ENCODE results near the gene RYR1. TPM values are rescaled to one million over a fixed set of nuclear protein-coding genes. Genes with fewer than 3 reads are reported as not detected.
A peak's percentile ranks its signal among the peaks of the same experiment; 100 is the strongest.

RYR1 gene
- total and polyA plus RNA-seq, 2 donors (not counting 1 experiment from before 2014, with no cell fraction given), result 0.43 to 3.8 TPM

DNA sequence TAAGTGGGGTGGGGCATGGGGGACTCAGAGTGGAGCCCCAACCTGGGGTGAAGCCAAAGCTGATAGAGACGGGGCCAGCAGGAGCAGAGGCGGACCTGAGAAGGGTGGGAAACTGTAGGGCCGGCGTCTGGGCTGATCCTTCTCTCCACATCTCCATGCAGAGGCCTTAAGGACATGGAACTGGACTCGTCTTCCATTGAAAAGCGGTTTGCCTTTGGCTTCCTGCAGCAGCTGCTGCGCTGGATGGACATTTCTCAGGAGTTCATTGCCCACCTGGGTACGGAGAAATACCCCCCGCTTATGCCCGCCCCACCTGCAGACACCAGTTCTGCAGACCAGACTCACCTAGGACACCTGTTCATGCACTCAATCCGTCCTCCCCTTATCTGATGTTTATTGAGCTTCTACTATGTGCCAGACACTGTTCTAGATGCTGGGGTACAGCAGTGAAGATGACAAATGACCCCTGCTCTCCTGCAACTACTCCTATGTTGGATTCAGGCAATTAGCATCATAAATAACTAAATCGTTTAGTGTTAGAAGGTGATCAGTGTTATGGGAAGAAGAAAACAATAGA, 74.1 kb downstream of the RYR1 start:
- Histone ChIP-seq H3K36me3 (replicated peaks in 1 of 2; ENCODE audit: control extremely low read depth in 1 of 2, control insufficient read depth in 1 of 2, extremely low read depth in 1 of 2, insufficient read depth in 2 of 2, low read length in 1 of 2) (no peaks in the 10 kb centered on the region), H2AFZ (ENCODE audit: insufficient read depth, low read depth, low read length, poor library complexity, severe bottlenecking) (no peak overlapping the region), H3K27me3 (replicated peaks in 1 of 4; ENCODE audit: control extremely low read depth in 1 of 4, control insufficient read depth in 3 of 4, insufficient read depth in 4 of 4, low read length in 3 of 4) (peaks cover 0 to 5% (median 0%) of the 10 kb centered on the region in 4 experiments), H4K20me1 (ENCODE audit: control insufficient read depth, insufficient read depth, low read length, poor library complexity, severe bottlenecking) (no peaks in the 10 kb centered on the region), H3K79me2 (ENCODE audit: control insufficient read depth, insufficient read depth, low read length) (no peaks in the 10 kb centered on the region), H3K9me3 (ENCODE audit: control extremely low read depth in 1 of 3, control insufficient read depth in 2 of 3, insufficient read depth in 1 of 3, low read length in 2 of 3) (peaks cover 0 to 19% (median 0%) of the 10 kb centered on the region in 3 donors), H3K9ac (ENCODE audit: low read length) (no peak overlapping the region), H3K4me2 (replicated peaks; ENCODE audit: low read depth, low read length, poor library complexity, severe bottlenecking) (peak overlapping the region; percentile 56), H3K4me3 (ENCODE audit: control extremely low read depth in 1 of 5, extremely low read depth in 1 of 5, insufficient read depth in 1 of 5, low read depth in 2 of 5, low read length in 4 of 5) (no peak overlapping the region), H3K27ac (ENCODE audit: low read length in 2 of 2) (no peak overlapping the region), H3K4me1 (ENCODE audit: control insufficient read depth in 2 of 2, insufficient read depth in 2 of 2, low read length in 2 of 2) (peaks cover 3 to 9% of the 10 kb centered on the region in 2 donors)
- H3K4me3 Mint-ChIP-seq, result no peak overlapping the region
- H3K4me1 Mint-ChIP-seq, result peaks cover 6% of the 10 kb centered on the region
- DNase-seq (no peak), ATAC-seq (ENCODE audit: low read depth) (no peak)
- intact Hi-C loops (cut with micrococcal nuclease), result no loop called here
- ChIA-PET CTCF (interaction anchor here (1.2 kb wide), 1 partner anchor 87 kb away, joined by 3 read pairs; no protein-coding TSS in a partner anchor), POLR2A (no interaction called here)
- H3K27ac Mint-ChIP-seq, result peak overlapping the region; percentile 11
- H3K9me3 Mint-ChIP-seq (ENCODE audit: insufficient read depth), result no peaks in the 10 kb centered on the region
- TF ChIP-seq EZH2 (IDR thresholded peaks at IDR 0.05; ENCODE audit: borderline replicate concordance, insufficient read depth, low read depth, low read length, poor library complexity, severe bottlenecking), result no peak
- TF ChIP-seq, protein P1, sequence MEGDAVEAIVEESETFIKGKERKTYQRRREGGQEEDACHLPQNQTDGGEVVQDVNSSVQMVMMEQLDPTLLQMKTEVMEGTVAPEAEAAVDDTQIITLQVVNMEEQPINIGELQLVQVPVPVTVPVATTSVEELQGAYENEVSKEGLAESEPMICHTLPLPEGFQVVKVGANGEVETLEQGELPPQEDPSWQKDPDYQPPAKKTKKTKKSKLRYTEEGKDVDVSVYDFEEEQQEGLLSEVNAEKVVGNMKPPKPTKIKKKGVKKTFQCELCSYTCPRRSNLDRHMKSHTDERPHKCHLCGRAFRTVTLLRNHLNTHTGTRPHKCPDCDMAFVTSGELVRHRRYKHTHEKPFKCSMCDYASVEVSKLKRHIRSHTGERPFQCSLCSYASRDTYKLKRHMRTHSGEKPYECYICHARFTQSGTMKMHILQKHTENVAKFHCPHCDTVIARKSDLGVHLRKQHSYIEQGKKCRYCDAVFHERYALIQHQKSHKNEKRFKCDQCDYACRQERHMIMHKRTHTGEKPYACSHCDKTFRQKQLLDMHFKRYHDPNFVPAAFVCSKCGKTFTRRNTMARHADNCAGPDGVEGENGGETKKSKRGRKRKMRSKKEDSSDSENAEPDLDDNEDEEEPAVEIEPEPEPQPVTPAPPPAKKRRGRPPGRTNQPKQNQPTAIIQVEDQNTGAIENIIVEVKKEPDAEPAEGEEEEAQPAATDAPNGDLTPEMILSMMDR (IDR thresholded peaks at IDR 0.05), result no peak
- peaks cover 15% of the 10 kb centered on the region for H3K27me3 Mint-ChIP-seq
- 87% methylated on average over 8 of the region's 12 CpGs for WGBS (ENCODE audit: insufficient coverage)

DNA sequence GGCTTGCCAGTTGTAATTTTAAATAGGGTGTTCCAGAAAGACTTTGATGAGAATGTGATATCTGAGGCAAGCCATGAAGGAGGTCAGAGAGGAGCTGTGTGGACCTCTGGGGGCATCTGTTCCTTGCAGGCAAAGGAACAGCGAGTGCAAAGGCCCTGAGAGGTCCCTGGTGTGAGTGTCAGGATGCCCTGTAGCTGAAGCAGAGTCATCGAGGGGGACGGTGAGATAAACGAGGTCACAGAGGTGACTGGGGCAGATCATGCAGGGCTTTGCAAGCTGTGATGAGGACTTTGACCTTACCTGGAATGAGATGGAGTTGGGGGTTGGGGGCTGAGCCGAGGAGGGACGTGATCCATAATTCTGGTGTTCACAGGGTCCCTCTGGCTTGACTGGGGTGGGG, 75.0 kb downstream of the RYR1 start:
- Histone ChIP-seq H4K20me1 (ENCODE audit: control insufficient read depth, insufficient read depth, low read length, poor library complexity, severe bottlenecking) (no peaks in the 10 kb centered on the region), H3K79me2 (ENCODE audit: control insufficient read depth, insufficient read depth, low read length) (no peaks in the 10 kb centered on the region), H3K36me3 (replicated peaks in 1 of 2; ENCODE audit: control extremely low read depth in 1 of 2, control insufficient read depth in 1 of 2, extremely low read depth in 1 of 2, insufficient read depth in 2 of 2, low read length in 1 of 2) (no peaks in the 10 kb centered on the region), H3K4me2 (replicated peaks; ENCODE audit: low read depth, low read length, poor library complexity, severe bottlenecking) (no peak overlapping the region), H3K27me3 (replicated peaks in 1 of 4; ENCODE audit: control extremely low read depth in 1 of 4, control insufficient read depth in 3 of 4, insufficient read depth in 4 of 4, low read length in 3 of 4) (peaks cover 0 to 5% (median 0%) of the 10 kb centered on the region in 4 experiments), H2AFZ (ENCODE audit: insufficient read depth, low read depth, low read length, poor library complexity, severe bottlenecking) (no peak overlapping the region), H3K9me3 (ENCODE audit: control extremely low read depth in 1 of 3, control insufficient read depth in 2 of 3, insufficient read depth in 1 of 3, low read length in 2 of 3) (peaks cover 0 to 16% (median 0%) of the 10 kb centered on the region in 3 donors), H3K4me1 (ENCODE audit: control insufficient read depth in 2 of 2, insufficient read depth in 2 of 2, low read length in 2 of 2) (peaks cover 3 to 9% of the 10 kb centered on the region in 2 donors), H3K4me3 (ENCODE audit: control extremely low read depth in 1 of 5, extremely low read depth in 1 of 5, insufficient read depth in 1 of 5, low read depth in 2 of 5, low read length in 4 of 5) (no peak overlapping the region), H3K27ac (ENCODE audit: low read length in 2 of 2) (no peak overlapping the region), H3K9ac (ENCODE audit: low read length) (no peak overlapping the region)
- no peak for DNase-seq
- peaks cover 6% of the 10 kb centered on the region for H3K4me1 Mint-ChIP-seq
- WGBS (ENCODE audit: insufficient coverage), result 53% methylated on average over 4 of the region's 6 CpGs
- peaks cover 15% of the 10 kb centered on the region for H3K27me3 Mint-ChIP-seq
- no peak for ATAC-seq (ENCODE audit: low read depth)
- TF ChIP-seq, protein P1 (IDR thresholded peaks at IDR 0.05), result no peak
- no peak for TF ChIP-seq EZH2 (IDR thresholded peaks at IDR 0.05; ENCODE audit: borderline replicate concordance, insufficient read depth, low read depth, low read length, poor library complexity, severe bottlenecking)
- H3K27ac Mint-ChIP-seq, result no peak overlapping the region
- no peaks in the 10 kb centered on the region for H3K9me3 Mint-ChIP-seq (ENCODE audit: insufficient read depth)
- no peak overlapping the region for H3K4me3 Mint-ChIP-seq
- POLR2A ChIA-PET, result no interaction called here
- CTCF ChIA-PET, result interaction anchor here (1.2 kb wide), 1 partner anchor 88 kb away, joined by 3 read pairs; no protein-coding TSS in a partner anchor
- intact Hi-C loops (cut with micrococcal nuclease), result no loop called here

All from B cell (primary cell).